ENCODE results near the gene SLC34A3. TPM values are rescaled to one million over a fixed set of nuclear protein-coding genes. Genes with fewer than 3 reads are reported as not detected.

Gene SLC34A3
- total and polyA plus RNA-seq, 2 of the 8 experiments (the other 6 are each of a cell fraction or from before 2014, with no cell fraction given) = 0.08 TPM; not detected in 1

- Histone ChIP-seq H3K4me1 (replicated peaks in 1 of 4; ENCODE audit: control insufficient read depth in 3 of 4, insufficient read depth in 4 of 4, low read length in 3 of 4) (peaks cover 0 to 6% (median 2%) of the 10 kb centered on the region in 4 experiments; a peak in 4 of 7 replicates), H2BK12ac (ENCODE audit: low read depth, low read length) (no peak overlapping the region), H3K18ac (ENCODE audit: extremely low read depth, low read length) (no peak overlapping the region), H3K23me2 (ENCODE audit: low read depth, low read length) (peaks cover 2% of the 10 kb centered on the region; the same call in 1 of the 2 replicates), H2AFZ (ENCODE audit: low read length) (no peak overlapping the region), H4K91ac (replicated peaks; ENCODE audit: insufficient read length, low read length) (no peak overlapping the region), H3K4me2 (ENCODE audit: insufficient read depth in 1 of 2, low read depth in 2 of 2, low read length in 2 of 2) (no peak overlapping the region), H4K5ac (ENCODE audit: insufficient read length, low read depth, low read length) (no peak overlapping the region), H3K79me2 (ENCODE audit: control insufficient read depth in 1 of 2, insufficient read depth in 2 of 2, low read length in 2 of 2) (no peaks in the 10 kb centered on the region), H3K27me3 (replicated peaks in 1 of 4; ENCODE audit: control insufficient read depth in 3 of 4, extremely low read depth in 1 of 4, insufficient read depth in 3 of 4, low read length in 3 of 4) (no peaks in the 10 kb centered on the region), H3K4me3 (ENCODE audit: extremely low read depth in 1 of 4, insufficient read depth in 2 of 4, low read depth in 3 of 4, low read length in 4 of 4) (no peak overlapping the region), H3K23ac (ENCODE audit: insufficient read length) (no peak overlapping the region), H2BK5ac (ENCODE audit: low read depth, low read length) (no peak overlapping the region), H2BK15ac (ENCODE audit: low read length) (no peak overlapping the region), H3K56ac (replicated peaks; ENCODE audit: insufficient read length, low read depth, low read length) (no peak overlapping the region), H4K20me1 (replicated peaks in 1 of 2; ENCODE audit: control insufficient read depth in 1 of 2, insufficient read depth in 2 of 2, low read length in 2 of 2) (peaks cover 4 to 10% of the 10 kb centered on the region in 2 experiments), H3K14ac (ENCODE audit: insufficient read length) (no peak overlapping the region), H3K9me3 (ENCODE audit: insufficient read depth in 2 of 2, low read depth in 1 of 2, low read length in 1 of 2) (no peaks in the 10 kb centered on the region), H2BK120ac (replicated peaks; ENCODE audit: low read depth, low read length) (no peak overlapping the region), H3K79me1 (ENCODE audit: low read depth, low read length) (no peaks in the 10 kb centered on the region), H3K27ac (ENCODE audit: low read depth, low read length) (no peak overlapping the region), H4K8ac (ENCODE audit: extremely low read depth, insufficient read depth, low read length) (no peak overlapping the region), H3K36me3 (ENCODE audit: control insufficient read depth in 2 of 4, insufficient read depth in 4 of 4, low read length in 3 of 4) (peaks cover 0 to 27% (median 17%) of the 10 kb centered on the region in 4 experiments; a peak in 7 of 8 replicates), H2BK20ac (ENCODE audit: low read length) (no peak overlapping the region), H3K4ac (replicated peaks; ENCODE audit: insufficient read length, low read depth, low read length) (no peak overlapping the region), H3K9ac (replicated peaks in 1 of 4; ENCODE audit: extremely low read depth in 1 of 4, low read depth in 3 of 4, low read length in 3 of 4) (no peak overlapping the region), H2AK5ac (ENCODE audit: low read depth, low read length) (no peak overlapping the region)
- 92% methylated on average over 32 of the region's 32 CpGs; no CpG with 5 or more reads in 1 of the 2 experiments for WGBS, 2 experiments (ENCODE audit: extremely low coverage in 1 of 2, insufficient coverage in 1 of 2, insufficient read length in 1 of 2, insufficient replicate concordance in 2 of 2, low coverage in 1 of 2, low lambda C conversion rate in 2 of 2, missing lambda C conversion rate in 1 of 2)
- CTCF ChIA-PET (ENCODE audit: partially characterized antibody) = interaction anchor here (0.5 kb wide), 1 partner anchor 12 kb away, joined by 3 read pairs; no protein-coding TSS in a partner anchor
- POLR2A ChIA-PET (ENCODE audit: partially characterized antibody) = interaction anchor here (0.7 to 47.8 kb wide), 5 partner anchors 11 to 109 kb away, joined by 3 to 1462 read pairs (median 4); partner anchors contain the start of genes CYSRT1, NDOR1, NELFB and RNF208
- no peak for FAIRE-seq
- DNase-seq (ENCODE audit: low read depth in 1 of 2, low spot score in 2 of 2) = no peak
- no peak for TF ChIP-seq MAX (IDR thresholded peaks at IDR 0.05)
- TF ChIP-seq POLR2A (IDR thresholded peaks at IDR 0.05; ENCODE audit: control extremely low read depth in 1 of 2, low read depth in 2 of 2, low read length in 2 of 2) = no peak
- TF ChIP-seq EP300 (IDR thresholded peaks at IDR 0.05; ENCODE audit: borderline replicate concordance in 1 of 2, low read depth in 2 of 2, low read length in 2 of 2) = no peak
- TF ChIP-seq CREB1 (IDR thresholded peaks at IDR 0.05) = no peak
- no peak for TF ChIP-seq JUND (IDR thresholded peaks at IDR 0.05; ENCODE audit: low read length)
- no peak for TF ChIP-seq RAD21 (IDR thresholded peaks at IDR 0.05 in 1 of 2, conservative IDR thresholded peaks at IDR 0.05 in 1 of 2; ENCODE audit: low read depth in 2 of 2, low read length in 2 of 2)
- TF ChIP-seq TBP (IDR thresholded peaks at IDR 0.05; ENCODE audit: low read depth, low read length) = no peak
- no peak for TF ChIP-seq KDM1A (IDR thresholded peaks at IDR 0.05; ENCODE audit: borderline replicate concordance, low read length)
- no peak for TF ChIP-seq CHD2 (IDR thresholded peaks at IDR 0.05; ENCODE audit: low read length)
- no peak for TF ChIP-seq KDM4A (IDR thresholded peaks at IDR 0.05; ENCODE audit: low read depth, low read length, severe bottlenecking)
- TF ChIP-seq SP2 (IDR thresholded peaks at IDR 0.05; ENCODE audit: low read length) = no peak
- no peak for TF ChIP-seq MAFK (IDR thresholded peaks at IDR 0.05; ENCODE audit: low read depth, low read length)
- TF ChIP-seq YY1 (IDR thresholded peaks at IDR 0.05; ENCODE audit: low read depth, low read length) = no peak
These were observed 40.4 kb downstream of the SLC34A3 start for GRCh38 chr9:137270929-137271695.

Measured in H1 (cell line).